HepG2 (cell line): ENCODE results near the gene CTNNBL1. TPM values are rescaled to one million over a fixed set of nuclear protein-coding genes. Genes with fewer than 3 reads are reported as not detected.

ENCODE experiments used
- ATAC-seq: fragments of 200-7000 bp; cut with Tn5 transposase; 3 replicates; pipeline ENCODE4 v1.9.1; 2020; ENCODE audit warnings: mild to moderate bottlenecking, moderate library complexity
- BruUV-seq: library from RNA; stranded (reverse); fragments of 400-500 nt; replicated peaks from 2 replicates; lab custom pipeline; 2021; lab: Mats Ljungman, UMichigan
- CTCF ChIA-PET: fragments of 300-600 bp; formaldehyde crosslinking; extraction: SDS; loops from one replicate; lab custom pipeline; 2021; ENCODE audit warnings: low total read pairs, inconsistent platforms, low intra/inter-chr PET ratio; lab: Yijun Ruan, JAX
- POLR2A ChIA-PET: fragments of 350-600 bp; sonication (Branson Sonifier 250); formaldehyde crosslinking; loops from one replicate; lab custom pipeline; 2020; ENCODE audit warnings: antibody characterized with exemption, inconsistent platforms; lab: Yijun Ruan, JAX
- DNase-seq: peaks from one replicate; pipeline ENCODE4 v3.0.0-alpha.2; 2015; ENCODE audit warnings: low spot score
- FAIRE-seq: peaks from 3 replicates; lab custom pipeline; 2011; peaks lifted over from hg19 to GRCh38; lab: Jason Lieb, UNC
- H2AFZ ChIP-seq: one replicate; pipeline ENCODE4 v1.6.1; 2011; ENCODE audit warnings: low read length, inconsistent platforms
- H3K27ac ChIP-seq: fragments of 300-600 bp; 3 replicates; pipeline ENCODE4 v1.8.0; 2011; ENCODE audit warnings: mixed run types, mild to moderate bottlenecking, mixed read lengths, low read length, inconsistent platforms; ENCODE audit not compliant: insufficient read depth; ENCODE audit errors: extremely low read length
- H3K27me3 ChIP-seq, 2 experiments: fragments of 200-600 bp in 1 of 2; 2 replicates in 1 of 2; 3 replicates in 1 of 2; pipeline versions ENCODE4 v1.6.0 to v1.8.0; 2011; ENCODE audit warnings: low read length in 2 of 2, mild to moderate bottlenecking in 2 of 2, moderate library complexity in 2 of 2, inconsistent platforms in 1 of 2; ENCODE audit not compliant: insufficient read depth in 2 of 2, control insufficient read depth in 1 of 2
- H3K36me3 ChIP-seq, 2 experiments: fragments of 200-600 bp in 1 of 2; replicated peaks in 1 of 2; 2 replicates in 1 of 2; 3 replicates in 1 of 2; pipeline versions ENCODE4 v1.5.1 to v1.8.0; 2011; ENCODE audit warnings: low read length in 2 of 2, inconsistent platforms in 1 of 2; ENCODE audit not compliant: insufficient read depth in 2 of 2, control insufficient read depth in 1 of 2
- H3K4me1 ChIP-seq: 2 replicates; pipeline ENCODE4 v1.5.1; 2012; ENCODE audit warnings: low read length, inconsistent platforms; ENCODE audit not compliant: insufficient read depth
- H3K4me2 ChIP-seq: 2 replicates; pipeline ENCODE4 v1.6.0; 2011; ENCODE audit warnings: low read depth, low read length, inconsistent platforms
- H3K4me3 ChIP-seq, 3 experiments: fragments of 200-600 bp in 1 of 3; sonication (generic), shearing (Covaris generic) in 1 of 3; replicated peaks in 1 of 3; 2 replicates each; pipeline ENCODE4 v1.5.1; 2011 to 2016; ENCODE audit warnings: low read length in 3 of 3, inconsistent platforms in 2 of 3, low read depth in 2 of 3, mild to moderate bottlenecking in 2 of 3, control low read depth in 1 of 3, mixed read lengths in 1 of 3; ENCODE audit not compliant: insufficient read depth in 1 of 3
- H3K79me2 ChIP-seq: one replicate; pipeline ENCODE4 v1.6.1; 2011; ENCODE audit warnings: low read length, inconsistent platforms; ENCODE audit not compliant: insufficient read depth
- H3K9ac ChIP-seq: 2 replicates; pipeline ENCODE4 v1.6.0; 2011; ENCODE audit warnings: mild to moderate bottlenecking, low read depth, low read length, inconsistent platforms; ENCODE audit not compliant: insufficient read depth
- H3K9me3 ChIP-seq: 2 replicates; pipeline ENCODE4 v1.5.1; 2012; ENCODE audit warnings: mild to moderate bottlenecking, low read length
- H4K20me1 ChIP-seq: 2 replicates; pipeline ENCODE4 v1.6.0; 2011; ENCODE audit warnings: inconsistent platforms, mild to moderate bottlenecking, low read length, moderate library complexity; ENCODE audit not compliant: insufficient read depth
- AGO1 ChIP-seq: fragments of 200-400 bp; formaldehyde crosslinking; IDR thresholded peaks from 2 replicates; pipeline ENCODE4 v1.6.1; 2017; ENCODE audit warnings: mild to moderate bottlenecking, low read depth, low read length, moderate library complexity; ENCODE audit not compliant: poor library complexity, severe bottlenecking
- PLRG1 ChIP-seq: fragments of 450-650 bp; conservative IDR thresholded peaks from 2 replicates; pipeline ENCODE4 v1.6.1; 2016
- ZNF850 ChIP-seq: sonication (generic); formaldehyde crosslinking; conservative IDR thresholded peaks from 2 replicates; pipeline ENCODE4 v1.9.0; 2021; ENCODE audit warnings: mild to moderate bottlenecking, missing genetic modification reagents
- WGBS: methylation state at CpG from one replicate; pipeline ENCODE4 v1.1.6; 2017; ENCODE audit warnings: low lambda C conversion rate; 5-methylcytosine and 5-hydroxymethylcytosine counted together
- in situ Hi-C: cut with HindIII; loops from 2 replicates; pipeline ENCODE4 v1.10.0; 2017; ENCODE audit warnings: low pct_unique_long_range_greater_than_20kb; ENCODE audit not compliant: extremely low pct_ligation_motif_present
- intact Hi-C: fragments of 100-400 bp; cut with micrococcal nuclease; formaldehyde crosslinking; loops from one replicate; pipeline ENCODE4 v1.10.0; 2022; ENCODE audit not compliant: unreplicated experiment
- polyA plus RNA-seq, 8 experiments: library from polyadenylated mRNA; depleted of rRNA in 3 of 8; stranded (reverse) in 7 of 8; unstranded in 1 of 8; fragments of >200 nt; fragmentation: Illumina TruSeq in 4 of 8; extraction: Trizol in 4 of 8; gene quantifications; 2 replicates each; pipeline versions ENCODE4 v1.2.1 to v1.2.3, GENCODE V29; 2011 to 2016; ENCODE audit warnings: low read depth in 4 of 8, missing spikeins in 1 of 8, mixed read lengths in 1 of 8; ENCODE audit not compliant: insufficient read depth in 1 of 8
- total RNA-seq, 5 experiments: library from RNA; depleted of rRNA; stranded (reverse); fragments of >200 nt; fragmentation: Illumina TruSeq; extraction: Trizol; gene quantifications; 2 replicates each; pipeline ENCODE4 v1.2.3, GENCODE V29; 2016; ENCODE audit warnings: low read depth in 1 of 5

Gene CTNNBL1
- total and polyA plus RNA-seq, 2 of the 13 experiments (the other 11 are each of a cell fraction or from before 2014, with no cell fraction given) = 49.3 to 94.6 TPM

- Histone ChIP-seq H3K9me3 (no peaks in the 10 kb centered on the region), H3K79me2 (no peaks in the 10 kb centered on the region), H3K36me3 (no peaks in the 10 kb centered on the region), H3K27ac (no peak overlapping the region), H3K4me1 (no peaks in the 10 kb centered on the region), H3K27me3 (peaks cover 21 to 80% of the 10 kb centered on the region in 2 experiments; a peak in 4 of 5 replicates), H3K9ac (no peak overlapping the region), H4K20me1 (peaks cover 5% of the 10 kb centered on the region; the same call in 1 of the 2 replicates), H3K4me2 (no peak overlapping the region), H2AFZ (no peak overlapping the region), H3K4me3 (no peak overlapping the region)
- intact Hi-C loops = no loop called here
- 14% methylated on average over 17 of the region's 17 CpGs for WGBS
- no peak for TF ChIP-seq PLRG1
- in situ Hi-C loops = no loop called here
- ChIA-PET CTCF (no interaction called here), POLR2A (no interaction called here)
- no TSS peak for BruUV-seq
- no peak for FAIRE-seq
- ATAC-seq = no peak
- no peak for DNase-seq
Measured at GRCh38 chr20:37907677-37908401, 214.0 kb downstream of the CTNNBL1 start.

GRCh38 chr20:37911261-37911660 is 217.4 kb downstream of the CTNNBL1 start:
- FAIRE-seq = no peak
- H3K4me1 ChIP-seq = peaks cover 25% of the 10 kb centered on the region
- peaks cover 15 to 85% of the 10 kb centered on the region in 2 experiments; a peak in 4 of 5 replicates for H3K27me3 ChIP-seq
- no peak overlapping the region for H3K4me3 ChIP-seq
- H2AFZ ChIP-seq = no peak overlapping the region
- CTCF ChIA-PET = no interaction called here
- H3K4me2 ChIP-seq = no peak overlapping the region
- in situ Hi-C loops (no loop called here), intact Hi-C loops (no loop called here)
- no peak for TF ChIP-seq ZNF850 (CRISPR knock-in tag)
- peak; percentile 20 for TF ChIP-seq AGO1
- POLR2A ChIA-PET = no interaction called here
- no peak overlapping the region for H3K9ac ChIP-seq
- no peak overlapping the region for H3K27ac ChIP-seq
- no peaks in the 10 kb centered on the region for H3K79me2 ChIP-seq
- DNase-seq = no peak
- H3K9me3 ChIP-seq = no peaks in the 10 kb centered on the region
- H3K36me3 ChIP-seq = no peaks in the 10 kb centered on the region
- H4K20me1 ChIP-seq = 0 out of 2 replicates have a peak, but pooled peaks cover 3% of the 10 kb centered on the region
- 18% methylated on average over 9 of the region's 9 CpGs for WGBS
- no TSS peak for BruUV-seq
- ATAC-seq = no peak
